ENCODE measurements around the gene ANO9.

GRCh38 chr11:432501-433100, 9.2 kb downstream of the ANO9 start:
- TF ChIP-seq POLR2A (IDR thresholded peaks at IDR 0.05), result no peak
- TF ChIP-seq CTCF (IDR thresholded peaks at IDR 0.05), result no peak

Measured in esophagus squamous epithelium (tissue), 4 donors.